IMR-90 (cell line): Measurements from ENCODE around the gene SLC44A1.

Source experiments
- BHLHE40 ChIP-seq: fragments of 150-350 bp; IDR thresholded peaks from 2 replicates; pipeline ENCODE4 v1.6.1; 2016; ENCODE audit warnings: mild to moderate bottlenecking, low read depth, low read length
- CTCF ChIP-seq: conservative IDR thresholded peaks from 2 replicates; pipeline ENCODE4 v1.5.1; 2012; ENCODE audit warnings: mild to moderate bottlenecking, low read depth, low read length, improper control_type of control experiment
- ELK1 ChIP-seq: fragments of 150-350 bp; IDR thresholded peaks from 2 replicates; pipeline ENCODE4 v1.6.1; 2016; ENCODE audit warnings: low read depth, mild to moderate bottlenecking, low read length, moderate library complexity, borderline replicate concordance
- FOS ChIP-seq: fragments of 150-350 bp; IDR thresholded peaks from 2 replicates; pipeline ENCODE4 v1.6.1; 2016; ENCODE audit warnings: low read depth, low read length
- MAFK ChIP-seq: IDR thresholded peaks from 2 replicates; pipeline ENCODE4 v1.6.1; 2012; ENCODE audit warnings: low read depth, low read length, improper control_type of control experiment
- MAZ ChIP-seq: IDR thresholded peaks from 2 replicates; pipeline ENCODE4 v1.6.1; 2012; ENCODE audit warnings: low read depth, mild to moderate bottlenecking, low read length, improper control_type of control experiment, moderate library complexity, borderline replicate concordance
- NFE2L2 ChIP-seq: fragments of 150-350 bp; IDR thresholded peaks from 2 replicates; pipeline ENCODE4 v1.6.1; 2016; ENCODE audit warnings: low read depth, mild to moderate bottlenecking, low read length
- POLR2A ChIP-seq: IDR thresholded peaks from 2 replicates; pipeline ENCODE4 v1.6.1; 2012; ENCODE audit warnings: mild to moderate bottlenecking, low read depth, low read length
- RAD21 ChIP-seq: IDR thresholded peaks from 2 replicates; pipeline ENCODE4 v1.6.1; 2012; ENCODE audit warnings: low read length, improper control_type of control experiment
- RCOR1 ChIP-seq: IDR thresholded peaks from 2 replicates; pipeline ENCODE4 v1.6.1; 2012; ENCODE audit warnings: mild to moderate bottlenecking, low read length, improper control_type of control experiment; ENCODE audit not compliant: insufficient replicate concordance
- USF2 ChIP-seq: fragments of 150-350 bp; IDR thresholded peaks from 2 replicates; pipeline ENCODE4 v1.6.1; 2017; ENCODE audit warnings: mild to moderate bottlenecking, antibody characterized with exemption, low read length, low read depth

GRCh38 chr9:105396441-105396840, 152.0 kb downstream of the SLC44A1 start:
- TF ChIP-seq MAZ: no peak
- TF ChIP-seq POLR2A: no peak
- no peak for TF ChIP-seq CTCF
- no peak for TF ChIP-seq RAD21
- no peak for TF ChIP-seq NFE2L2
- no peak for TF ChIP-seq USF2
- no peak for TF ChIP-seq FOS
- no peak for TF ChIP-seq MAFK
- no peak for TF ChIP-seq BHLHE40
- TF ChIP-seq RCOR1: no peak
- TF ChIP-seq ELK1: no peak
